HL-60 (cell line): ENCODE data around the gene HECTD4.
"Not testable (repeated sequence)": the region's sequence is repeated elsewhere in the genome, so short reads cannot be mapped to it uniquely, and the experiment has no call there.

Experiments used
- DNase-seq, 2 experiments: peaks; one replicate each; pipeline ENCODE4 v3.0.0-alpha.2; 2010 to 2020; ENCODE audit warnings: low read depth in 1 of 2, low spot score in 1 of 2
- H3K27ac ChIP-seq: fragments of 250-450 bp; sonication (Bioruptor Pico); replicated peaks from 2 replicates; pipeline ENCODE4 v1.5.1; 2020; ENCODE audit warnings: mild to moderate bottlenecking, moderate library complexity
- H3K27me3 ChIP-seq: fragments of 250-450 bp; sonication (Bioruptor Pico); 2 replicates; pipeline ENCODE4 v1.5.1; 2021; ENCODE audit warnings: mild to moderate bottlenecking, moderate library complexity; ENCODE audit not compliant: insufficient read depth, poor library complexity, severe bottlenecking
- H3K4me3 ChIP-seq: replicated peaks from 2 replicates; pipeline ENCODE4 v1.5.1; 2011; ENCODE audit warnings: mild to moderate bottlenecking, control low read depth, low read length; ENCODE audit not compliant: insufficient read depth
- GABPA ChIP-seq: IDR thresholded peaks from 2 replicates; pipeline ENCODE4 v1.6.1; 2012; ENCODE audit warnings: low read depth
- POLR2AphosphoS5 ChIP-seq: IDR thresholded peaks from 2 replicates; pipeline ENCODE4 v1.6.1; 2012; ENCODE audit warnings: low read depth
- SPI1 ChIP-seq: IDR thresholded peaks from 2 replicates; pipeline ENCODE4 v1.6.1; 2012; ENCODE audit warnings: low read depth, mild to moderate bottlenecking, borderline replicate concordance
- TF ChIP-seq, protein P1 (sequence below): IDR thresholded peaks from one replicate; pipeline ENCODE4 v1.5.1; 2011; ENCODE audit warnings: low read length, control low read depth, inconsistent platforms; ENCODE audit not compliant: insufficient read depth
- TF ChIP-seq, protein P2 (sequence below): IDR thresholded peaks from 2 replicates; pipeline ENCODE4 v1.6.1; 2012; ENCODE audit warnings: low read depth; ENCODE audit not compliant: insufficient replicate concordance

HECTD4 gene

DNA sequence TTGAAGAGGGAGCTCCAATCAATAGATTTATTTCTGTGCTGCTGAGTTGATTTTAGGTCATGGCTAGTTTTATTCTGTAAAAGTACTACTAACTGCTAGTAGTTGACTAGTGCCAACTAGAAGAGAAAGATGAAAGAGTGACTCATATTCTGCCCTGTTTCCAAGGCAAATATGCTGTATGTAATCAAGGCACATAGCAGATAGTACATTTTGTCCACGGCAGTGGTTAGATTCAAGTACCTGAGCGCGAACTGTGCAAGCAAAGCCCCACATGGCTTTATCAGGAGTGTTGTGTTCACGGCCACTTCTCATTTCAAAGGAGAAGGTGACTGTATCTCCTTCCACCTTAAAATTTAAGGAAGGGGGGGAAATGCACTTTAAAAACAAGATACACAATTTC, 130.0 kb downstream of the HECTD4 start:
- no peak for DNase-seq
- H3K4me3 ChIP-seq: no peak overlapping the region
- TF ChIP-seq GABPA: no peak
- no peak for TF ChIP-seq POLR2AphosphoS5
- TF ChIP-seq, protein P1, sequence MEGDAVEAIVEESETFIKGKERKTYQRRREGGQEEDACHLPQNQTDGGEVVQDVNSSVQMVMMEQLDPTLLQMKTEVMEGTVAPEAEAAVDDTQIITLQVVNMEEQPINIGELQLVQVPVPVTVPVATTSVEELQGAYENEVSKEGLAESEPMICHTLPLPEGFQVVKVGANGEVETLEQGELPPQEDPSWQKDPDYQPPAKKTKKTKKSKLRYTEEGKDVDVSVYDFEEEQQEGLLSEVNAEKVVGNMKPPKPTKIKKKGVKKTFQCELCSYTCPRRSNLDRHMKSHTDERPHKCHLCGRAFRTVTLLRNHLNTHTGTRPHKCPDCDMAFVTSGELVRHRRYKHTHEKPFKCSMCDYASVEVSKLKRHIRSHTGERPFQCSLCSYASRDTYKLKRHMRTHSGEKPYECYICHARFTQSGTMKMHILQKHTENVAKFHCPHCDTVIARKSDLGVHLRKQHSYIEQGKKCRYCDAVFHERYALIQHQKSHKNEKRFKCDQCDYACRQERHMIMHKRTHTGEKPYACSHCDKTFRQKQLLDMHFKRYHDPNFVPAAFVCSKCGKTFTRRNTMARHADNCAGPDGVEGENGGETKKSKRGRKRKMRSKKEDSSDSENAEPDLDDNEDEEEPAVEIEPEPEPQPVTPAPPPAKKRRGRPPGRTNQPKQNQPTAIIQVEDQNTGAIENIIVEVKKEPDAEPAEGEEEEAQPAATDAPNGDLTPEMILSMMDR: no peak
- TF ChIP-seq SPI1: no peak
- TF ChIP-seq, protein P2, sequence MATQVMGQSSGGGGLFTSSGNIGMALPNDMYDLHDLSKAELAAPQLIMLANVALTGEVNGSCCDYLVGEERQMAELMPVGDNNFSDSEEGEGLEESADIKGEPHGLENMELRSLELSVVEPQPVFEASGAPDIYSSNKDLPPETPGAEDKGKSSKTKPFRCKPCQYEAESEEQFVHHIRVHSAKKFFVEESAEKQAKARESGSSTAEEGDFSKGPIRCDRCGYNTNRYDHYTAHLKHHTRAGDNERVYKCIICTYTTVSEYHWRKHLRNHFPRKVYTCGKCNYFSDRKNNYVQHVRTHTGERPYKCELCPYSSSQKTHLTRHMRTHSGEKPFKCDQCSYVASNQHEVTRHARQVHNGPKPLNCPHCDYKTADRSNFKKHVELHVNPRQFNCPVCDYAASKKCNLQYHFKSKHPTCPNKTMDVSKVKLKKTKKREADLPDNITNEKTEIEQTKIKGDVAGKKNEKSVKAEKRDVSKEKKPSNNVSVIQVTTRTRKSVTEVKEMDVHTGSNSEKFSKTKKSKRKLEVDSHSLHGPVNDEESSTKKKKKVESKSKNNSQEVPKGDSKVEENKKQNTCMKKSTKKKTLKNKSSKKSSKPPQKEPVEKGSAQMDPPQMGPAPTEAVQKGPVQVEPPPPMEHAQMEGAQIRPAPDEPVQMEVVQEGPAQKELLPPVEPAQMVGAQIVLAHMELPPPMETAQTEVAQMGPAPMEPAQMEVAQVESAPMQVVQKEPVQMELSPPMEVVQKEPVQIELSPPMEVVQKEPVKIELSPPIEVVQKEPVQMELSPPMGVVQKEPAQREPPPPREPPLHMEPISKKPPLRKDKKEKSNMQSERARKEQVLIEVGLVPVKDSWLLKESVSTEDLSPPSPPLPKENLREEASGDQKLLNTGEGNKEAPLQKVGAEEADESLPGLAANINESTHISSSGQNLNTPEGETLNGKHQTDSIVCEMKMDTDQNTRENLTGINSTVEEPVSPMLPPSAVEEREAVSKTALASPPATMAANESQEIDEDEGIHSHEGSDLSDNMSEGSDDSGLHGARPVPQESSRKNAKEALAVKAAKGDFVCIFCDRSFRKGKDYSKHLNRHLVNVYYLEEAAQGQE: no peak

DNA sequence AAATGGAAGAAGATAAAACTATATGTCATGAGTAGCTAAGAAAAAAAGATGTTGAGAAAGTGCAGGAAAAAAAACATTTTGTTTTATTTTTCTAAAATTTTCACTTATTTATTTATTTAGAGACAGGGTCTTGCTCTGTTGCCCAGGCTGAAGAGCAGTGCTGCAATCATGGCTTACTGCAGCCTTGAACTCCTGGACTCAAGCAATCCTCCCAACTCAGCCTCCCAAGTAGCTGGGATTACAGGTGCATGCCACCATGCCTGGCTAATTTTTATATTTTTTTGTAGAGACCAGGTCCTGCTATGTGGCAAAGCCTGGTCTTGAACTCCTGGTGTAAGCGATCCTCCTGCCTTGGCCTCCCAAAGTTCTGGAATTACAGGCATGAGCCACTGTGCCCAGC, 137.3 kb downstream of the HECTD4 start:
- H3K27me3 ChIP-seq: not testable (repeated sequence)

More for the DNA sequence above, 130.0 kb downstream of the HECTD4 start:
- H3K27me3 ChIP-seq: no peaks in the 10 kb centered on the region
- no peak overlapping the region for H3K27ac ChIP-seq

DNA sequence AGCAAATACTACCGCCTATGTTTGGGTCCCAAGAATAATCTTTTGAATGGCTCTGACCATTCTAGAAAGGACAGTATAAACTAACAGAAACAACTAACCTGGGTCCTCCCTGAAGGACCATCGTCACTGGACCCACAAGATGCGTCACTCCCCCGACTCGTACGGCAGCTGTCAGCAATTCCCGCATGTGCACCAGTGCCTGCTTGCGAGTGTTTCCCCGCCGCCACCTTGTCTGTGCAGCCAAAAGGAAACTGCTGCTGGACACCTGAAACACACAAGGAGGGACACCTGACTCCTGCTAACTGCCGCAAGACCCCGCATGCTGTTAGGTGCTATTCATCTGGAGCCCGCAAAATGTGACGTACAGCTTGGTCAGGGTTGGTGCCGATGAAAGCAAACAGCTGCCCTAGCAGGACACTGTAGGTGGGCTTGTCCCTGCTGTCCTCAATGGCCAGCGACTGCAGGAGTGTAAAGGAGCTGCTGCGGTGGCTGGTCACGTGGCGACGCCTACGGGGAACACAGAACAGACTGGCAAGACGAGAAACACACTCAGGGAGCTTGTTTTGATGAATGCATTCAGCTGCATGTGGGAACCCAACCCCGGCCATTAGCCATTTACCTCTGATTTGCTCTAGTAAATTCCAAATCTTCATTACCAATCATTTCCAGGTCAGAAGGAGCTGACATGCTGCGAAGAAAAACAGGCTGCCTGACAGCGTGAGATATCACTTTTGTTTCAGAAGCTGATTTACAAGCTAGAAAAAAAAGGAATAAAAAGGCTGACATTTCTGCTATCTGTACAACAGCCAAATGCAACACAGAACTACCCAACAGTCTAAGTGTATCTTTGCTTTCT, 138.7 kb downstream of the HECTD4 start:
- Histone ChIP-seq H3K27me3 (no peaks in the 10 kb centered on the region), H3K27ac (no peak overlapping the region), H3K4me3 (no peak overlapping the region)
- no peak for DNase-seq
- TF ChIP-seq, protein P1: no peak
- TF ChIP-seq, protein P2: no peak
- TF ChIP-seq POLR2AphosphoS5: no peak
- no peak for TF ChIP-seq GABPA
- no peak for TF ChIP-seq SPI1

More for the DNA sequence above, 137.3 kb downstream of the HECTD4 start:
- not testable (repeated sequence) for H3K27ac ChIP-seq, DNase-seq, H3K4me3 ChIP-seq

DNA sequence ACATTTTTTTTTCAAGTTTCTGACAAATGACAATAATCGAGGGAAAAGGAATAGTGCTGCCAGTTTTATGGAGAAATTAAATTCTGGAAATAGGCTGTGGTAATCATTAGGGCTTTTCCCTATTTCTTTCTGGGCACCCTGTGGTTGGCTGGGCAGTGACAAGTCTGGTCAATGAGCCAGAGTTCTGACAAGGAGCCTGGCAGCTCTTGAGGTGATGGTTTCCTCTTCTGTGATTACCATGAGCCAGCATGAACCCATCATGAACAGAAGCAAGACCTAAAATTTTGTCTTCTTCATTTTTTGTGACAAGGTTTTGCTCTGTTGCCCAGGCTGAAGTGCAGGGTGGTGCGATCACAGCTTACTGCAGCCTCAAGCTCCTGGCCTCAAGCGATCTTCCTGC, 141.1 kb downstream of the HECTD4 start:
- TF ChIP-seq GABPA: no peak
- TF ChIP-seq SPI1: no peak
- TF ChIP-seq POLR2AphosphoS5: no peak
- TF ChIP-seq, protein P2: no peak
- TF ChIP-seq, protein P1: no peak
- no peak for DNase-seq
- H3K27me3 ChIP-seq: no peaks in the 10 kb centered on the region

More for the DNA sequence above, 141.1 kb downstream of the HECTD4 start:
- Histone ChIP-seq H3K4me3 (no peak overlapping the region), H3K27ac (no peak overlapping the region)
